GM19240 (cell line): Measurements from ENCODE around the gene CTAGE9.
A peak's percentile ranks its signal among the peaks of the same experiment; 100 is the strongest.
"Not testable (repeated sequence)": the region's sequence is repeated elsewhere in the genome, so short reads cannot be mapped to it uniquely, and the experiment has no call there.

Experiments used
- DNase-seq: peaks from one replicate; pipeline ENCODE4 v3.0.0; 2011; ENCODE audit warnings: low spot score; ENCODE audit not compliant: insufficient read length

Gene CTAGE9

GRCh38 chr6:131728296-131728939 lies 17.6 kb upstream of the CTAGE9 start:
- DNase-seq, result no peak

- DNase-seq, result no peak
Observed at GRCh38 chr6:131727868-131728267, 17.1 kb upstream of the CTAGE9 start.

- DNase-seq, result no peak
Observed at GRCh38 chr6:131727467-131727866, 16.6 kb upstream of the CTAGE9 start.

GRCh38 chr6:131724114-131724513 lies 13.3 kb upstream of the CTAGE9 start:
- no peak for DNase-seq

DNA sequence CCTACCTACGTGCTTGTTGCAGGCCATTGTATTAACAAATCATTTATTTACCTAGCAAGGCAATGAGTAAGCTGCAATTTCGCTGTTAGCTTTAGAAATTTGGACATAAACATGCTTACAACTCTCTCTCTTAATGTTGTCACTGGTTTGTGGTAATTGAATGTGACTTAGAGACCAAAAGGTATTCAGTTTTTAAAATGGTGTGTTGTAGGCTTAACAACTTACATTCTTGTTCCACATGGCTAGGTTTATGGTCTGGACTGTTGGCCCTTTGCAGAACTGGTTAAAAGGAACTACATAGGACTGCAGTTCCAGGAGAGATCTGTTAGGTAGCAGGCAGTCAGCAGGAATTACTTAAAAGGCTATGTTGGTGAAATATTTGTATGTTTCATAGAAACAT lies 10.3 kb upstream of the CTAGE9 start:
- DNase-seq, result no peak

GRCh38 chr6:131717836-131718542 lies 7.2 kb upstream of the CTAGE9 start:
- no peak for DNase-seq

GRCh38 chr6:131715567-131715966 lies 4.8 kb upstream of the CTAGE9 start:
- DNase-seq, result not testable (repeated sequence)

DNA sequence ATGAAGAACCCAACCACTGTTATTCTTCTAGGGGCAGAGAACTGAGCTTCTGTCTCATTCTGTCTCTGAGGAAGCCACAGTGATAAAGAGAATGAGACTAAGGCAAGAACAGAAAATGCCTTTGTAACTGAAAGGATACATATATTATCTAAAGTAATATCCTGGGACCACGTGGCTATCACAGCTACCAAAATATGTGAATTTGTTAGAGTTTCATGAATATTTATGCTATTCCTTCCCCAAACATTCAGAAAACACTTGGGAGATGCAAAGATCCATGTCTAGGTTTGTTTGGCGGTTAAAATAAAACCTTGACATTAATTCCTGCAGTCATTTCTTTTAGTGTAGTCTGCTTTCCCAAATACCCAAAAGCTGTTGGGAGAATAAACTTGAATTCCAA lies 6.9 kb downstream of the CTAGE9 start:
- not testable (repeated sequence) for DNase-seq

DNA sequence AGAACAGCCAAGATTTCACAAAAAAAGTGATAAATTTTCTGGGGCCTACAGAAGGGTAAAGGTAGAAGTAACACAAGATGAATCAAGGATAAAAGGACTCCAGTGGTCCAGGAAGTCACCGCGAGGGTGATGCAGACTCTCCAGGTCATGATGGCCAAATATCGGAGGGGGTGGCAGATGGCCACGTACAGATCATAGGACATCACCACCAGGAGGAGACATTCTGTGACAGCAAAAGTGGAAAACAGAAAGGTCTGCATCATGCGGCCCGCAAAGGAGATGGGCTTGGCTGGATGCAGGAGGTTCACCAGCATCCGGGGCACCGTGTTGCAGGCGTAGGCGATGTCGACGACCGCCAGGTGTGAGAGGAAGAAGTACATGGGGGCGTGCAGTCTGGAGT lies 10.0 kb downstream of the CTAGE9 start:
- DNase-seq, result not testable (repeated sequence)

GRCh38 chr6:131696956-131697355 lies 13.9 kb downstream of the CTAGE9 start:
- DNase-seq, result no peak

DNA sequence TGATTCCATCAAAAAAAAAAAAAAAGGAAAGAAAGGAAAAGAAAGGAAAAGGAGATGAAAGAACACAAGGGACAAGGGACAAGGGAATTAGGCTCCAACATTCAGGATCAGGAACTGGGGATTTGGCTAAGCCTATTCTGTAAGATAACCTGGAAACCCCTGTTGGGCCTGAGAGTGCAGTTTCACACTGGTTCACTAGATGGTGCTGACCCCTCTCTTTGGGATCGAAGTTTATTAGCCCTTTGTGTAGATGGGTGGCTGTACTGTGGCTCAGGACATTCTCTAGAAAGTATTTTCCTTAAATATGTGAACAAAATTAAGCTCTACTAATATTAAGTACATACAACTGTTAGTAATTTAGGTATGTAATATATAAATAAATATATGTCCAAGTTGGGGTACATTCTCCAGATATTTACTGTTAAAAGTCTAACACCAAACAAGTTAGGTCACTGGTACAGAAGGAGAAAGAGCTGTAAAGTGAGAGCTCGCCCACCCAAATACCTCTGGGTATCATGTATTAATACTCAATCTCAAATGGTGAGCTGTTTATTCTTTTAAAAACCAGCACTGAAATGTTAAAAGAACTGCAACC lies 15.9 kb downstream of the CTAGE9 start:
- peak; percentile 22 for DNase-seq

- DNase-seq, result no peak
Observed at GRCh38 chr6:131693384-131693783, 17.4 kb downstream of the CTAGE9 start.

DNA sequence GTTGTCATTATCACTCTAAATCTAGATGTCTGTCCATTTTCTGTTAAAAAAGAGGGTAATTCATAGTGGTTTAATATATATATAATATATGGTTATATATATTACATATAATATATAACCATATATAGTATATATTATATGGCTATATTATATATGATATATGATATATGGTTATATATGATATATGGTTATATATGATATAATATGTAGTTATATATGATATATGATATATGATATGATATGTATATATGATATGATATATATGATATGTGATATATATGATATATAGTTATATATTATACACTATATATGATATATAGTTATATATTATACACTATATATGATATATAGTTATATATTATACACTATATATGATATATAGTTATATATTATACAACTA lies 18.2 kb downstream of the CTAGE9 start:
- DNase-seq, result no peak

GRCh38 chr6:131692031-131692430 lies 18.8 kb downstream of the CTAGE9 start:
- no peak for DNase-seq

DNA sequence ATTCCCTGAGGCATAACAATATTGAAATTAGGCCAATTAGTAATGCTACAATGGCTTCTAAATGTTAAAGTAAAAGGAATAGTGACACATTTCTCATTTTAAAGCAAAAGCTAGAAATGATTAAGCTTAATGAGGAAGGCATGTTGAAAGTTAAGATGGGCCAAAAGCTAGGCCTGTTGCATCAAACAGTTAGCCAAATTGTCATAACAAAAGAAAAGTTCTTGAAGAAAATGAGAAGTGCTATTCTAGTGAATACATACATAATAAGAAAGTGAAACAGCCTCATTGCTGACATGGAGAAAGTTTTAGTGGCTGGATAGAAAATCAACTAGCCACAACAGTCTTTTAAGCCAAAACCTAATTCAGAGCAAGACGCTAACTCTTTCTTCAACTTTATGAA lies 22.5 kb downstream of the CTAGE9 start:
- DNase-seq, result no peak

GRCh38 chr6:131687022-131687421 lies 23.8 kb downstream of the CTAGE9 start:
- DNase-seq, result no peak

GRCh38 chr6:131685266-131685780 lies 25.5 kb downstream of the CTAGE9 start:
- no peak for DNase-seq

DNA sequence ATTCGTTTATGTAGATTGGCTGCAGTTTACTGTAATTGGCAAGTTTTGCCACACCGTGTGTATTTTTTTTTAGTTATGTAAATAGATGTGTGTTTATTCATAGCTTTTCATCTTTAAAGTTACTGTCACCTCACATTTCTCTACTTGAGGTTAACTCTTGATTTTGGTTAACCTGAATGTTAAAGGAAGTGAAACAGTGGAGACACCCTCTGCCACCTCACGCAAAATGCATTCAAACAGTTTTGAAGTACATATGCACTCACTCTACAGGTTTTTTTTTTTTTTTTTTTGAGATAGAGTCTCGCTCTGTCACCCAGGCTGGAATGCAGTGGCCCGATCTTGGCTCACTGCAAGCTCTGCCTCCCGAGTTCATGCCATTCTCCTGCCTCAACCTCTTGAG lies 27.3 kb downstream of the CTAGE9 start:
- DNase-seq, result no peak

DNA sequence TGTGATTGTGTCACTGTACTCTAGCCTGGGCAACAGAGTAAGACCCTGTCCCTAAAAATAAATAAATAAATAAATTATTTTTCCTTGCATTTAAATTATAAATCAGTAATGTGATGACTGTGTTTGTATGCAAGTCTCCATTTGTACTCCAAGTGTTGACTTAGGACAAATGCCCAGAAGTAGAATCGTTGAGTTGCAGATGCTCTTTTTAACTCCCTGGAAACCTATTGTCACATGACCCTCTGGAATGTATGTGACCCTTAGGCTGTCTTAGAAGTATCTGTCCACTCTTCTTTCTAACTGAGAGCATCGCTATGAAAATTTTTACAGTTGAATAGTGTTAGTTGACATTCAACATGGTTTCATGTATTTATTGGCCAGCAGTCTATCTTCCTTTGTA lies 28.4 kb downstream of the CTAGE9 start:
- no peak for DNase-seq

GRCh38 chr6:131681585-131681984 lies 29.2 kb downstream of the CTAGE9 start:
- no peak for DNase-seq

DNA sequence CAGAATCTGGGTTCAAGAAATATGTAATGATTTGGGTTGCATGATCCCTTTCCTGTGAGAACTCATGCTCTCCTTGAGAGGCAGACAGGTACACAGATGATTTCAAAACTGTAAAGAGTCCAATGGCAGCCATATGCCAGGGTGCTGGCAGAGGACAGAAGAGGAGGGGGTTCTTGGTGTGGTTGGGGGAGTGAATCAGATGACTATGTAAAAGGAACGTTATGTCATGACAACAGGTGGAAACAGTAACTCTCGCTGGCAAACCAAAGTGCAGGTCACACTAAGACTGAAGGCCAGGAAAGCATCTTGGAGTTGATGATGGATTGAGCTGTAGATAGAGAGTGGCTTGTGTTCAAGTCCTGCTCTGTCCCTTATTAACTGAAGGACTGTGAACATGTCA lies 29.9 kb downstream of the CTAGE9 start:
- no peak for DNase-seq

DNA sequence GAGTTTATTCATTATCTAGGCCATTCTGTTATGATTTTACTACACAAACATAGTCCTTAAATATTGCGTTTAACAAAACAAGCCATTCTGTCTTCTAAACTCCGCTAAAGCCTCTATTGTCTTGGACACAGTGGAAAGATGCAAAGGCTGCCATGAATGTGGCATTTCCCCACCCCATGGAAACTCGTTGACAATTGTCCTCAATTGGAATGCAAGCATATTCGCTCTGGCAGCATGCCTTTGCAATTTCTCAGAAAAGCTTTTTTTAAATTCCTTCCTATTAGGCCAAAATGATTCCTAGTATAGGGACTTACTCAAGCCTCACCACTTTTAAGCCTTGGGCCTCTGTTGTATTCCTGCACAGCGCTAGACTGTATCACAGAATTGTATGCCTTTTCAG lies 32.4 kb downstream of the CTAGE9 start:
- no peak for DNase-seq

DNA sequence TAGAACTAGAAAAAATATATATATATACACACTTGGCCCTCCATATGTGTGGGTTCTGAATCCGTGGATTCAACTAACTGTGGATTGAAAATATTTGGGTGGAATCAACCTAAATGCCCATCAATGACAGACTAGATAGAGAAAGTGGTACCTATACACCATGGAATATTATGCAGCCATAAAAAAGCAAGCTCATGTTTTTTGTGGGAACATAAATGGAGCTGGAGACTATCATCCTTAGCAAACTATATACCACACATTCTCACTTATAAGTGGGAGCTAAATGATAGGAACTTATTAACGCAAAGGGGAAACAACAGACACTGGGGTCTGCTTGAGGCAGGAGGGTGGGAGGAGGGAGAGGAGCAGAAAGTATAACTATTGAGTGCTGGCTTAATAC lies 37.6 kb downstream of the CTAGE9 start:
- DNase-seq, result no peak
